Ovary (tissue), 3 donors: ENCODE data around the gene INPP5E.

ENCODE experiments used
- CTCF ChIP-seq, 3 donors: fragments of 450-650 bp in 2 of 3; fragments of 200-600 bp in 1 of 3; IDR thresholded peaks; one replicate each; pipeline versions ENCODE4 v1.5.1 to v1.8.0; 2016 to 2022; ENCODE audit warnings: antibody characterized with exemption in 3 of 3, mild to moderate bottlenecking in 1 of 3
- POLR2A ChIP-seq: fragments of 450-650 bp; IDR thresholded peaks from one replicate; pipeline ENCODE4 v1.6.1; 2017; ENCODE audit warnings: antibody characterized with exemption, mild to moderate bottlenecking, moderate library complexity
- donor health status: DM: no; HTN: no; CAD: no.

GRCh38 chr9:136443687-136444086 lies 4.0 kb upstream of the INPP5E start:
- TF ChIP-seq CTCF (IDR thresholded peaks at IDR 0.05) (no peak), POLR2A (no peak)
